ENCODE measurements around the gene IGFBP3.
A peak's percentile ranks its signal among the peaks of the same experiment; 100 is the strongest.

IGFBP3 gene

GRCh38 chr7:45890125-45890901 lies 30.8 kb downstream of the IGFBP3 start:
- H3K4me3 ChIP-seq (ENCODE audit: control insufficient read depth in 1 of 7, extremely low read depth in 1 of 7, insufficient read depth in 4 of 7, low read depth in 2 of 7, low read length in 6 of 7) = no peak overlapping the region
- H3K27me3 ChIP-seq (replicated peaks in 2 of 5; ENCODE audit: control insufficient read depth in 4 of 5, insufficient read depth in 5 of 5, low read length in 4 of 5) = peaks cover 29 to 78% (median 35%) of the 10 kb centered on the region in 5 experiments
- ChIA-PET POLR2A (interaction anchor here (0.6 kb wide), 1 partner anchor 8 kb away, joined by 4 read pairs; no protein-coding TSS in a partner anchor), CTCF (interaction anchor here (1.0 to 1.6 kb wide), 5 partner anchors 14 to 1291 kb away, joined by 3 to 7 read pairs (median 4); no protein-coding TSS in a partner anchor)
- no peak overlapping the region for H3K27ac ChIP-seq (ENCODE audit: insufficient read depth in 1 of 2, low read depth in 1 of 2, low read length in 2 of 2, poor library complexity in 1 of 2, severe bottlenecking in 2 of 2)
- 91% methylated on average over 8 of the region's 8 CpGs for WGBS (ENCODE audit: insufficient coverage)
- DNase-seq = no peak
- H3K4me1 ChIP-seq (ENCODE audit: control extremely low read depth in 1 of 4, control insufficient read depth in 4 of 4, insufficient read depth in 4 of 4, low read length in 3 of 4) = peaks cover 0 to 11% (median 5%) of the 10 kb centered on the region in 4 experiments
- peaks cover 0 to 1% (median 0%) of the 10 kb centered on the region in 5 experiments for H3K9me3 ChIP-seq (ENCODE audit: control extremely low read depth in 1 of 5, control insufficient read depth in 4 of 5, insufficient read depth in 2 of 5, low read depth in 1 of 5, low read length in 4 of 5)
- H3K36me3 ChIP-seq (ENCODE audit: control insufficient read depth in 4 of 4, insufficient read depth in 4 of 4, low read length in 3 of 4) = no peaks in the 10 kb centered on the region

- no peak overlapping the region for H3K4me3 ChIP-seq (ENCODE audit: control insufficient read depth in 1 of 7, extremely low read depth in 1 of 7, insufficient read depth in 4 of 7, low read depth in 2 of 7, low read length in 6 of 7)
- no peak overlapping the region for H3K27ac ChIP-seq (ENCODE audit: insufficient read depth in 1 of 2, low read depth in 1 of 2, low read length in 2 of 2, poor library complexity in 1 of 2, severe bottlenecking in 2 of 2)
- H3K9me3 ChIP-seq (ENCODE audit: control extremely low read depth in 1 of 5, control insufficient read depth in 4 of 5, insufficient read depth in 2 of 5, low read depth in 1 of 5, low read length in 4 of 5) = peaks cover 0 to 1% (median 0%) of the 10 kb centered on the region in 5 experiments
- POLR2A ChIA-PET = interaction anchor here (0.6 kb wide), 1 partner anchor 9 kb away, joined by 4 read pairs; no protein-coding TSS in a partner anchor
- H3K27me3 ChIP-seq (replicated peaks in 2 of 5; ENCODE audit: control insufficient read depth in 4 of 5, insufficient read depth in 5 of 5, low read length in 4 of 5) = peaks cover 29 to 84% (median 35%) of the 10 kb centered on the region in 5 experiments
- H3K4me1 ChIP-seq (ENCODE audit: control extremely low read depth in 1 of 4, control insufficient read depth in 4 of 4, insufficient read depth in 4 of 4, low read length in 3 of 4) = peaks cover 0 to 11% (median 5%) of the 10 kb centered on the region in 4 experiments
- no peak for DNase-seq
- CTCF ChIA-PET = interaction anchor here (0.8 to 2.0 kb wide), 3 partner anchors 26 to 33 kb away, joined by 3 to 4 read pairs (median 4); no protein-coding TSS in a partner anchor
- WGBS (ENCODE audit: insufficient coverage) = 77% methylated on average over 4 of the region's 8 CpGs
- no peaks in the 10 kb centered on the region for H3K36me3 ChIP-seq (ENCODE audit: control insufficient read depth in 4 of 4, insufficient read depth in 4 of 4, low read length in 3 of 4)
Observed at GRCh38 chr7:45889367-45890067, 31.6 kb downstream of the IGFBP3 start.

GRCh38 chr7:45888993-45889366 lies 32.1 kb downstream of the IGFBP3 start:
- Histone ChIP-seq H3K4me1 (ENCODE audit: control extremely low read depth in 1 of 4, control insufficient read depth in 4 of 4, insufficient read depth in 4 of 4, low read length in 3 of 4) (peaks cover 0 to 11% (median 5%) of the 10 kb centered on the region in 4 experiments), H3K27me3 (replicated peaks in 2 of 5; ENCODE audit: control insufficient read depth in 4 of 5, insufficient read depth in 5 of 5, low read length in 4 of 5) (peaks cover 29 to 81% (median 35%) of the 10 kb centered on the region in 5 experiments), H3K27ac (ENCODE audit: insufficient read depth in 1 of 2, low read depth in 1 of 2, low read length in 2 of 2, poor library complexity in 1 of 2, severe bottlenecking in 2 of 2) (no peak overlapping the region), H3K4me3 (ENCODE audit: control insufficient read depth in 1 of 7, extremely low read depth in 1 of 7, insufficient read depth in 4 of 7, low read depth in 2 of 7, low read length in 6 of 7) (peak overlapping the region in 3 of 7 experiments; percentile 36 to 57 (median 50)), H3K9me3 (ENCODE audit: control extremely low read depth in 1 of 5, control insufficient read depth in 4 of 5, insufficient read depth in 2 of 5, low read depth in 1 of 5, low read length in 4 of 5) (peaks cover 0 to 1% (median 0%) of the 10 kb centered on the region in 5 experiments), H3K36me3 (ENCODE audit: control insufficient read depth in 4 of 4, insufficient read depth in 4 of 4, low read length in 3 of 4) (no peaks in the 10 kb centered on the region)
- ChIA-PET POLR2A (no interaction called here), CTCF (interaction anchor here (0.8 to 2.0 kb wide), 2 partner anchors 26 to 29 kb away, joined by 4 read pairs; no protein-coding TSS in a partner anchor)
- no peak for DNase-seq
- 12% methylated on average over 7 of the region's 14 CpGs for WGBS (ENCODE audit: insufficient coverage)

GRCh38 chr7:45888185-45888992 lies 32.7 kb downstream of the IGFBP3 start, which contains the start of gene IGFBP1:
TSS of gene IGFBP1 (plus strand) at chr7:45888488. CDS start at chr7:45888653, 165 bp downstream.
- no peak within 1 kb of the TSS for H3K27ac ChIP-seq (ENCODE audit: insufficient read depth in 1 of 2, low read depth in 1 of 2, low read length in 2 of 2, poor library complexity in 1 of 2, severe bottlenecking in 2 of 2)

GRCh38 chr7:45886931-45887667 lies 34.0 kb downstream of the IGFBP3 start:
- Histone ChIP-seq H3K27me3 (replicated peaks in 2 of 5; ENCODE audit: control insufficient read depth in 4 of 5, insufficient read depth in 5 of 5, low read length in 4 of 5) (peaks cover 29 to 78% (median 35%) of the 10 kb centered on the region in 5 experiments), H3K9me3 (ENCODE audit: control extremely low read depth in 1 of 5, control insufficient read depth in 4 of 5, insufficient read depth in 2 of 5, low read depth in 1 of 5, low read length in 4 of 5) (peaks cover 0 to 1% (median 0%) of the 10 kb centered on the region in 5 experiments), H3K36me3 (ENCODE audit: control insufficient read depth in 4 of 4, insufficient read depth in 4 of 4, low read length in 3 of 4) (no peaks in the 10 kb centered on the region), H3K4me1 (ENCODE audit: control extremely low read depth in 1 of 4, control insufficient read depth in 4 of 4, insufficient read depth in 4 of 4, low read length in 3 of 4) (peaks cover 0 to 11% (median 5%) of the 10 kb centered on the region in 4 experiments), H3K27ac (ENCODE audit: insufficient read depth in 1 of 2, low read depth in 1 of 2, low read length in 2 of 2, poor library complexity in 1 of 2, severe bottlenecking in 2 of 2) (no peak overlapping the region), H3K4me3 (ENCODE audit: control insufficient read depth in 1 of 7, extremely low read depth in 1 of 7, insufficient read depth in 4 of 7, low read depth in 2 of 7, low read length in 6 of 7) (no peak overlapping the region)
- WGBS (ENCODE audit: insufficient coverage) = 93% methylated on average over 4 of the region's 5 CpGs
- DNase-seq = no peak
- CTCF ChIA-PET = no interaction called here
- POLR2A ChIA-PET = no interaction called here

More at GRCh38 chr7:45888185-45888992, 32.7 kb downstream of the IGFBP3 start, which contains the start of gene IGFBP1:
- CTCF ChIA-PET = interaction anchor here (0.8 to 2.0 kb wide), 2 partner anchors 27 to 29 kb away, joined by 4 read pairs; no protein-coding TSS in a partner anchor
- Histone ChIP-seq H3K4me3 (ENCODE audit: control insufficient read depth in 1 of 7, extremely low read depth in 1 of 7, insufficient read depth in 4 of 7, low read depth in 2 of 7, low read length in 6 of 7) (peak within 1 kb of the TSS in 3 of 7 experiments; percentile 36 to 57 (median 50)), H3K27me3 (replicated peaks in 2 of 5; ENCODE audit: control insufficient read depth in 4 of 5, insufficient read depth in 5 of 5, low read length in 4 of 5) (peaks cover 29 to 77% (median 35%) of the 10 kb centered on the region in 5 experiments), H3K9me3 (ENCODE audit: control extremely low read depth in 1 of 5, control insufficient read depth in 4 of 5, insufficient read depth in 2 of 5, low read depth in 1 of 5, low read length in 4 of 5) (peaks cover 0 to 1% (median 0%) of the 10 kb centered on the region in 5 experiments), H3K4me1 (ENCODE audit: control extremely low read depth in 1 of 4, control insufficient read depth in 4 of 4, insufficient read depth in 4 of 4, low read length in 3 of 4) (peaks cover 0 to 11% (median 5%) of the 10 kb centered on the region in 4 experiments), H3K36me3 (ENCODE audit: control insufficient read depth in 4 of 4, insufficient read depth in 4 of 4, low read length in 3 of 4) (no peaks in the 10 kb centered on the region)
- 5% methylated on average over 63 of the region's 73 CpGs for WGBS (ENCODE audit: insufficient coverage)
- POLR2A ChIA-PET = no interaction called here
- DNase-seq = peak in 2 of 3 donors; percentile 18 to 28
